ENCODE results near the gene FOXP1. TPM values are rescaled to one million over a fixed set of nuclear protein-coding genes. Genes with fewer than 3 reads are reported as not detected.

Gene FOXP1
- total and polyA plus RNA-seq, 2 experiments from 2014 or later, result 121 to 132 TPM

GRCh38 chr3:71378509-71378908 lies 205.0 kb downstream of the FOXP1 start:
- no peak for DNase-seq (ENCODE audit: low read depth in 1 of 2, low spot score in 1 of 2)
- no peaks in the 10 kb centered on the region for H3K9me3 ChIP-seq (ENCODE audit: low read depth)
- H3K36me3 ChIP-seq, result no peaks in the 10 kb centered on the region
- peaks cover 7% of the 10 kb centered on the region for H3K4me1 ChIP-seq (ENCODE audit: low read depth)
- no peaks in the 10 kb centered on the region for H3K27me3 ChIP-seq
- no peak overlapping the region for H3K4me3 ChIP-seq
- TF ChIP-seq CTCF (IDR thresholded peaks at IDR 0.05; ENCODE audit: low read depth, low read length), result no peak
- H3K27ac ChIP-seq, result no peak overlapping the region

- Histone ChIP-seq H3K27ac (no peak overlapping the region), H3K4me1 (ENCODE audit: low read depth) (peaks cover 18% of the 10 kb centered on the region), H3K9me3 (ENCODE audit: low read depth) (no peaks in the 10 kb centered on the region), H3K36me3 (no peaks in the 10 kb centered on the region), H3K27me3 (no peaks in the 10 kb centered on the region), H3K4me3 (no peak overlapping the region)
- no peak for TF ChIP-seq CTCF (IDR thresholded peaks at IDR 0.05; ENCODE audit: low read depth, low read length)
- DNase-seq (ENCODE audit: low read depth in 1 of 2, low spot score in 1 of 2), result no peak
These were observed 206.6 kb downstream of the FOXP1 start for GRCh38 chr3:71376911-71377310.

DNA sequence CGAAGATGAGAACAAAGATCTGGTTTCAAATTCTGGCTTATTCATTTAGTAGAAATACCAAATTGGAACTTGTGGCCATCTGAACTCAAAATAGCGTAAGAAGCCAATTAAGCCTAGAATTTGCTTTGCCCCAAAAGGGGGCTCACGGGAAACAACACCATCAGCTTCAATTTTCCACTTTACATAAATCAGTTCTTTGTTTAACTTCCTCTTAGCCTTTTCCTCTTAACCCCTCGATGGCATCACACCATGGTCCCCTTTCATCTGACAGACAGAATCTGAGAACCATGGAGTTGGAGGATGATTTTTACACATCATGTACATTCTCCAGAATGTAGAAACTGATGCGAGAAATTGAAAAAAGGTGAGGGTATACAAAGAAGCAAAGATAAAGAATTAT lies 207.0 kb downstream of the FOXP1 start:
- H3K36me3 ChIP-seq, result no peaks in the 10 kb centered on the region
- TF ChIP-seq CTCF (IDR thresholded peaks at IDR 0.05; ENCODE audit: low read depth, low read length), result no peak
- H3K4me1 ChIP-seq (ENCODE audit: low read depth), result peaks cover 18% of the 10 kb centered on the region
- no peak overlapping the region for H3K27ac ChIP-seq
- no peaks in the 10 kb centered on the region for H3K27me3 ChIP-seq
- H3K4me3 ChIP-seq, result no peak overlapping the region
- no peaks in the 10 kb centered on the region for H3K9me3 ChIP-seq (ENCODE audit: low read depth)
- no peak for DNase-seq (ENCODE audit: low read depth in 1 of 2, low spot score in 1 of 2)

- no peak for TF ChIP-seq CTCF (IDR thresholded peaks at IDR 0.05; ENCODE audit: low read depth, low read length)
- no peak overlapping the region for H3K4me3 ChIP-seq
- no peak for DNase-seq (ENCODE audit: low read depth in 1 of 2, low spot score in 1 of 2)
- no peak overlapping the region for H3K27ac ChIP-seq
- H3K27me3 ChIP-seq, result no peaks in the 10 kb centered on the region
- peaks cover 22% of the 10 kb centered on the region for H3K4me1 ChIP-seq (ENCODE audit: low read depth)
- H3K36me3 ChIP-seq, result no peaks in the 10 kb centered on the region
- H3K9me3 ChIP-seq (ENCODE audit: low read depth), result no peaks in the 10 kb centered on the region
These were observed 208.9 kb downstream of the FOXP1 start for GRCh38 chr3:71374582-71374981.

DNA sequence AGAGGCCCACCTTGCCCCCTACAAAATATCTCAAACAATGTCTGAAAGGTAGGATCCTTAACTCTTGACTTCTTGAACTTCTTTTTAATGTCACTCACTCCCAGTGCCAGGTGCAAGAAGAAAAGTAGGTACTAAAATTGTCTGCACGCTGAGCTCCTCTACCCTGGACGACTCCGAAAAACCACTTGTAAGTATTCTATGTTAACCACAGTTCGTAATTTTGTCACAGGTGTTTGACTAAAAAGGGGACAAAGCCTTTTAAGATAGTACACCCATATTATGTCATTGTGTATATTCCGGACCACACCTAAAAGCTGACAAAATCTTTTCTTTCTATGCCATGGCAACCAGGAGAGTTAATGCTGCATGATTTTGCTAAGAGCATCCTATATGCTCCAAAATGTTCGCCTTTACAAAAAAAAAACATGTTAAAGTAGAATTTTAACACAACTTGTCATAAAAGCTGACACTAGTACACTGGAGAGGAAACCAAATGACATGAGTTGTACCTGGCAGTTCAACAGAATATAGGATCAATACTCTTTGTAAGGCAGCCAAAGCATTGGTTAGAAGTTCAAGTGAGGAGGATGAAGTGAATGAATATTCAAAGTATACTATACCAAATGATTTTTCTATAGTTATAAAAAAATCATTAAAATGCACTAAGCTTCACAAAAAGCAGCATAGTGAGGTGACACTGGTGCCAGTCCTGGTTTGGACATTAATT lies 210.5 kb downstream of the FOXP1 start:
- no peaks in the 10 kb centered on the region for H3K36me3 ChIP-seq
- peak overlapping the region; percentile 66 for H3K27ac ChIP-seq
- no peak for DNase-seq (ENCODE audit: low read depth in 1 of 2, low spot score in 1 of 2)
- no peaks in the 10 kb centered on the region for H3K9me3 ChIP-seq (ENCODE audit: low read depth)
- no peak overlapping the region for H3K4me3 ChIP-seq
- no peak for TF ChIP-seq CTCF (IDR thresholded peaks at IDR 0.05; ENCODE audit: low read depth, low read length)
- no peaks in the 10 kb centered on the region for H3K27me3 ChIP-seq
- H3K4me1 ChIP-seq (ENCODE audit: low read depth), result peaks cover 16% of the 10 kb centered on the region

Measured in cardiac muscle cell (in vitro differentiated cells and primary cell).